ENCODE data around the gene TMEM37.

The TMEM37 gene

DNA sequence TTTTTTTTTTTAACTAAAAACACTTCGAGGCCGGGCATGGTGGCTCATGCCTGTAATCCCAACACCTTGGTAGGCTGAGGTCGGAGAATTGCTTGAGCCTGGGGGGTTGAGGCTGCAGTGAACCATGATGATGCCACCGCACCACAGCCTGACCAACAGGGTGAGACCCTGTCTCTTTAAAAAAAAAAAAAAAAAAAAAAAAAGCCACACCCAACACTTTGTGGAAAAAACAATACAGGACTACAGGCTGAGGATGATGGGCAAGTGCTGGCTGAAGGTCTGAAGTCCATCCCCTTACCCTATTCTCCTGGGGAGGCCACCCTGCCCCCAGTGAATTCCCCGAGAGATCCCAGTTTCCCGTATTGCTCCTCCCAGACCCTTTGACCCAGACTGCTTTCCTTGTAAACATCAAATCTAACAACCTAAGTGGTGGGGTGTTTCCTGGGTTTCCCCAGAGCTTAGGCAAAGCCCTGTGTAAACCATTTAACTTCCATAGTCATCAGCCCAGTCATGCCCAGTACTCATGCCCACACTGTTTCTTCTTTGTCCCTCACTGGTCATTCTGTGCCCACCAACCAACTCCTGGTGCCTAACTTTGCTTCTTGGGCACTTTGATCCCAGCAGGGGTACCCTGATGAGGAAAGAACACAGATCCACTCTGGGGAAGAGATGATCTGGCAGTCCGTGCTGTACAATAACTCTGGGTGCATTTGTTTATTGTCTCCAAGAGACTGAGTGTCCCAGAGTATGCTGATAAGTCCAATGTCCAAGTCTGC lies 5.8 kb upstream of the TMEM37 start:
- Histone ChIP-seq H3K79me2 (ENCODE audit: control insufficient read depth, insufficient read depth, low read length, poor library complexity) (no peaks in the 10 kb centered on the region), H3K79me1 (ENCODE audit: low read length) (peaks cover 11% of the 10 kb centered on the region), H3K27ac (ENCODE audit: low read depth, low read length) (no peak overlapping the region), H2BK120ac (ENCODE audit: insufficient read depth, low read length, poor library complexity) (peak overlapping the region; percentile 41), H4K12ac (ENCODE audit: low read depth, low read length) (no peak overlapping the region), H3K9me3 (ENCODE audit: insufficient read depth, low read depth, low read length) (peaks cover 5% of the 10 kb centered on the region), H3K36me3 (ENCODE audit: control insufficient read depth in 1 of 2, insufficient read depth in 2 of 2, low read length in 2 of 2) (no peaks in the 10 kb centered on the region), H3K23ac (ENCODE audit: low read length) (no peak overlapping the region), H3K9ac (ENCODE audit: low read length) (no peak overlapping the region), H2AK5ac (ENCODE audit: low read length) (peak overlapping the region; percentile 4), H4K91ac (ENCODE audit: low read depth, low read length) (peak overlapping the region; percentile 63), H3K4me2 (ENCODE audit: low read length) (no peak overlapping the region), H2BK12ac (ENCODE audit: low read length) (peak overlapping the region; percentile 10), H2AFZ (ENCODE audit: insufficient read depth, low read length, poor library complexity) (no peak overlapping the region), H2BK5ac (ENCODE audit: low read depth, low read length, poor library complexity) (no peak overlapping the region), H3K4me1 (ENCODE audit: control insufficient read depth in 1 of 2, insufficient read depth in 2 of 2, low read length in 2 of 2) (peaks cover 33 to 42% of the 10 kb centered on the region in 2 experiments), H3K4me3 (ENCODE audit: low read depth, low read length) (no peak overlapping the region), H3K4ac (ENCODE audit: low read depth, low read length) (no peak overlapping the region), H3K27me3 (ENCODE audit: insufficient read depth, low read length) (no peaks in the 10 kb centered on the region), H3K14ac (ENCODE audit: low read length) (peak overlapping the region; percentile 61), H3K18ac (ENCODE audit: low read length) (no peak overlapping the region), H4K8ac (ENCODE audit: low read depth, low read length) (no peak overlapping the region)
- no CpG with 5 or more reads among the region's 7 CpGs for WGBS (ENCODE audit: extremely low coverage, insufficient coverage, insufficient read length)
- DNase-seq, result no peak

DNA sequence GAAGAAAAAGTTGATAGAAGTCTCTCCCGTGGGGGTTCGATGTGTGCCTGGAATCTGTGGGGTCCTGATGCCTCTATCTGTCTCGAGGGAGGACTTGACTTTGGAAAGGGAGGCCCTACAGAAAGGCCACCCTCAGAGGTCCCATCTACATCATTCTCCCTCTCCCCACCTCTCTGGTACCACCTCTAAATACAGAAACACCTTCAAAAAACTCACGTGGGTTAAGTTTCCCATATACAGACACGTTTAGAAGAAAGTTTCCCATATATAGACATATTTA lies 5.3 kb upstream of the TMEM37 start:
- H3K27ac ChIP-seq (ENCODE audit: low read depth, low read length), result no peak overlapping the region
- no peak overlapping the region for H3K18ac ChIP-seq (ENCODE audit: low read length)
- WGBS (ENCODE audit: extremely low coverage, insufficient coverage, insufficient read length), result no CpG with 5 or more reads among the region's 5 CpGs
- no peak overlapping the region for H3K4me2 ChIP-seq (ENCODE audit: low read length)
- H3K27me3 ChIP-seq (ENCODE audit: insufficient read depth, low read length), result no peaks in the 10 kb centered on the region
- H2AFZ ChIP-seq (ENCODE audit: insufficient read depth, low read length, poor library complexity), result no peak overlapping the region
- peak overlapping the region; percentile 4 for H2BK12ac ChIP-seq (ENCODE audit: low read length)
- H4K91ac ChIP-seq (ENCODE audit: low read depth, low read length), result peak overlapping the region; percentile 63
- no peak overlapping the region for H3K9ac ChIP-seq (ENCODE audit: low read length)
- H3K36me3 ChIP-seq (ENCODE audit: control insufficient read depth in 1 of 2, insufficient read depth in 2 of 2, low read length in 2 of 2), result no peaks in the 10 kb centered on the region
- no peak overlapping the region for H4K8ac ChIP-seq (ENCODE audit: low read depth, low read length)
- H2BK5ac ChIP-seq (ENCODE audit: low read depth, low read length, poor library complexity), result no peak overlapping the region
- H3K79me2 ChIP-seq (ENCODE audit: control insufficient read depth, insufficient read depth, low read length, poor library complexity), result no peaks in the 10 kb centered on the region
- no peak overlapping the region for H3K23ac ChIP-seq (ENCODE audit: low read length)
- no peak for DNase-seq
- H4K12ac ChIP-seq (ENCODE audit: low read depth, low read length), result no peak overlapping the region
- peak overlapping the region; percentile 61 for H3K14ac ChIP-seq (ENCODE audit: low read length)
- H3K4ac ChIP-seq (ENCODE audit: low read depth, low read length), result no peak overlapping the region
- H2AK5ac ChIP-seq (ENCODE audit: low read length), result no peak overlapping the region
- H3K4me3 ChIP-seq (ENCODE audit: low read depth, low read length), result no peak overlapping the region
- H3K79me1 ChIP-seq (ENCODE audit: low read length), result peaks cover 16% of the 10 kb centered on the region
- H3K4me1 ChIP-seq (ENCODE audit: control insufficient read depth in 1 of 2, insufficient read depth in 2 of 2, low read length in 2 of 2), result peaks cover 34 to 45% of the 10 kb centered on the region in 2 experiments
- peaks cover under 1% of the 10 kb centered on the region for H3K9me3 ChIP-seq (ENCODE audit: insufficient read depth, low read depth, low read length)
- H2BK120ac ChIP-seq (ENCODE audit: insufficient read depth, low read length, poor library complexity), result peak overlapping the region; percentile 41

DNA sequence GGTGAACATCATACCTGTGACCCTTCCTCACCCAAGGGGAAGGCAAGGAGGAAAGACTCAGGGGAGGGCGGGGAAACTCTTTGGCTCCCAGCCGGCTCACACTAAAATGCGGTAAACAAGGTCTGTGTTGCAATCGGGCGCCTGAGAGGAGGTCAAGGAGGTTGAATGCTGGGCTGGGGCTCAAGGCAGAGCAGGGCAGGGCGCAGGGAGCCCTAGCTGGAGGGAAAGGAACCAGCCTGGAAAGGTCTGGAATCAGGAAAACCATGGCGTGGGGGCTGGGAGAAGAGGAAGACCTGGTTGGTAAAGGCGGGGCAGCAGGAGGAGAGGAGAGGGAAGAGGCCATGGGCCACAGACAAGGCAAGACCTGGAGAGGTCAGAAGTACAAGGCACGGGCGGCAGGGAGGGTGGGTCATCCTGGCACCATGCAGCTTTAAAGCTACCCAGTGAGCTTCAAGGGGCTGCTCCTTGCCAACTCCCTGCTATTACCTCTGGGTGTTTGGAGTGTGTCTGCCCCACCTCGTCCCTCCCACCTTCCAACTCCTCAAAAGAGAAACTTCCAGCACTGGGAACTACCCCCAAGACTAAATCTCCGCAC lies 4.8 kb upstream of the TMEM37 start:
- Histone ChIP-seq H3K4me3 (ENCODE audit: low read depth, low read length) (no peak overlapping the region), H4K91ac (ENCODE audit: low read depth, low read length) (peak overlapping the region; percentile 64), H2BK120ac (ENCODE audit: insufficient read depth, low read length, poor library complexity) (peak overlapping the region; percentile 37), H3K9me3 (ENCODE audit: insufficient read depth, low read depth, low read length) (no peaks in the 10 kb centered on the region), H4K12ac (ENCODE audit: low read depth, low read length) (peak overlapping the region; percentile 35), H2BK12ac (ENCODE audit: low read length) (peak overlapping the region; percentile 4), H3K27me3 (ENCODE audit: insufficient read depth, low read length) (no peaks in the 10 kb centered on the region), H3K4me2 (ENCODE audit: low read length) (no peak overlapping the region), H3K4me1 (ENCODE audit: control insufficient read depth in 1 of 2, insufficient read depth in 2 of 2, low read length in 2 of 2) (peaks cover 34 to 45% of the 10 kb centered on the region in 2 experiments), H3K79me2 (ENCODE audit: control insufficient read depth, insufficient read depth, low read length, poor library complexity) (peaks cover under 1% of the 10 kb centered on the region), H3K18ac (ENCODE audit: low read length) (peak overlapping the region; percentile 5), H3K79me1 (ENCODE audit: low read length) (peaks cover 19% of the 10 kb centered on the region), H3K9ac (ENCODE audit: low read length) (no peak overlapping the region), H3K27ac (ENCODE audit: low read depth, low read length) (no peak overlapping the region), H2AK5ac (ENCODE audit: low read length) (peak overlapping the region; percentile 28), H3K36me3 (ENCODE audit: control insufficient read depth in 1 of 2, insufficient read depth in 2 of 2, low read length in 2 of 2) (no peaks in the 10 kb centered on the region), H3K14ac (ENCODE audit: low read length) (peak overlapping the region; percentile 26), H3K23ac (ENCODE audit: low read length) (no peak overlapping the region), H3K4ac (ENCODE audit: low read depth, low read length) (no peak overlapping the region), H2BK5ac (ENCODE audit: low read depth, low read length, poor library complexity) (no peak overlapping the region), H4K8ac (ENCODE audit: low read depth, low read length) (no peak overlapping the region), H2AFZ (ENCODE audit: insufficient read depth, low read length, poor library complexity) (peak overlapping the region; percentile 14)
- DNase-seq, result peak in 1 of 2 donors; percentile 18
- WGBS (ENCODE audit: extremely low coverage, insufficient coverage, insufficient read length), result no CpG with 5 or more reads among the region's 12 CpGs

DNA sequence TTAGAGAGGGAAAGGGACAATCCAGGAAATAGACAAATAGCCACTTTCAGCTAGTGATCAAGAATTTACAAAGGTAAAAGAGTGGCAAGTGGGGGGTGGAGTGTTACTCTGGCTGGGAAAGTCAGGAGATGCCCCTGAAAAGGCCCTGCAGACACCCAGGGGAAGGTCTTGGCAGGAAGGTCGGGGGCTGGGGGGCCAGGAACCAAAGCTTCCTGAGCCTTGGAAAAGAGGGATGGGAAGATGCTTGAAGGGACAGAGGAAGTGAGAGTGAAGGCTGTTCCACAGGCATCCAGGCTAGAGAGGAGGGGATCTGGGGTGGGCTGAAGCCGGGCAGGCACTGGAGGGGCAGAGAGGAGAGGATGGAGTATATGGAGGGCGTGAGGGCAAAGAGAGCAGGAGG lies 3.9 kb upstream of the TMEM37 start:
- Histone ChIP-seq H4K8ac (ENCODE audit: low read depth, low read length) (no peak overlapping the region), H2BK5ac (ENCODE audit: low read depth, low read length, poor library complexity) (no peak overlapping the region), H3K23ac (ENCODE audit: low read length) (no peak overlapping the region), H3K4ac (ENCODE audit: low read depth, low read length) (no peak overlapping the region), H3K4me3 (ENCODE audit: low read depth, low read length) (no peak overlapping the region), H4K91ac (ENCODE audit: low read depth, low read length) (peak overlapping the region; percentile 80), H3K18ac (ENCODE audit: low read length) (no peak overlapping the region), H3K27ac (ENCODE audit: low read depth, low read length) (no peak overlapping the region), H3K9me3 (ENCODE audit: insufficient read depth, low read depth, low read length) (no peaks in the 10 kb centered on the region), H2AK5ac (ENCODE audit: low read length) (peak overlapping the region; percentile 94), H3K79me2 (ENCODE audit: control insufficient read depth, insufficient read depth, low read length, poor library complexity) (peaks cover 2% of the 10 kb centered on the region), H3K27me3 (ENCODE audit: insufficient read depth, low read length) (no peaks in the 10 kb centered on the region), H2BK12ac (ENCODE audit: low read length) (peak overlapping the region; percentile 70), H4K12ac (ENCODE audit: low read depth, low read length) (no peak overlapping the region), H3K14ac (ENCODE audit: low read length) (no peak overlapping the region), H3K36me3 (ENCODE audit: control insufficient read depth in 1 of 2, insufficient read depth in 2 of 2, low read length in 2 of 2) (no peaks in the 10 kb centered on the region), H2BK120ac (ENCODE audit: insufficient read depth, low read length, poor library complexity) (no peak overlapping the region), H3K4me2 (ENCODE audit: low read length) (no peak overlapping the region), H3K4me1 (ENCODE audit: control insufficient read depth in 1 of 2, insufficient read depth in 2 of 2, low read length in 2 of 2) (peaks cover 41 to 52% of the 10 kb centered on the region in 2 experiments), H3K79me1 (ENCODE audit: low read length) (peaks cover 24% of the 10 kb centered on the region), H3K9ac (ENCODE audit: low read length) (no peak overlapping the region), H2AFZ (ENCODE audit: insufficient read depth, low read length, poor library complexity) (no peak overlapping the region)
- no CpG with 5 or more reads among the region's 3 CpGs for WGBS (ENCODE audit: extremely low coverage, insufficient coverage, insufficient read length)
- no peak for DNase-seq

All from trophoblast cell (in vitro differentiated cells and primary cell).